HG03432 (cell line): ENCODE data around the gene C1orf167.

ENCODE experiments used
- ATAC-seq: cut with Tn5 transposase; IDR thresholded peaks from one replicate; pipeline ENCODE4 v1.9.1; 2021; ENCODE audit warnings: mild to moderate bottlenecking, moderate library complexity; ENCODE audit not compliant: unreplicated experiment

Gene C1orf167

DNA sequence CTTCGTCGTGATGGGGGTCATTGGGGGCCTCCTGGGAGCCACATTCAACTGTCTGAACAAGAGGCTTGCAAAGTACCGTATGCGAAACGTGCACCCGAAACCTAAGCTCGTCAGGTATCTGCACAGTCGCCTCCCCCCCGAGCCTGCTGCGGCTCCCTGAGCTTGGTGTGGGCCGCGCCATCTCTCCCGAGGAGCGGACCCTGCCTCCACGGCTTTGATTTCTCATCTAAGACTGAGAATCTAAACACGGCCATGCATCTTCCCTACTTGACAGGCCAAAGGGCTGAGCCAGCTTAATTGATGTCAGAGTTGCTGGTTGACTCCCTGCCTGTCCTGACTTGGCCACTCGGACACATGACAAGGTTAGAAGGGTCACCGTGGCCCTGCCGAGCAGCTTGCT lies 66.5 kb downstream of the C1orf167 start:
- ATAC-seq, result no peak

DNA sequence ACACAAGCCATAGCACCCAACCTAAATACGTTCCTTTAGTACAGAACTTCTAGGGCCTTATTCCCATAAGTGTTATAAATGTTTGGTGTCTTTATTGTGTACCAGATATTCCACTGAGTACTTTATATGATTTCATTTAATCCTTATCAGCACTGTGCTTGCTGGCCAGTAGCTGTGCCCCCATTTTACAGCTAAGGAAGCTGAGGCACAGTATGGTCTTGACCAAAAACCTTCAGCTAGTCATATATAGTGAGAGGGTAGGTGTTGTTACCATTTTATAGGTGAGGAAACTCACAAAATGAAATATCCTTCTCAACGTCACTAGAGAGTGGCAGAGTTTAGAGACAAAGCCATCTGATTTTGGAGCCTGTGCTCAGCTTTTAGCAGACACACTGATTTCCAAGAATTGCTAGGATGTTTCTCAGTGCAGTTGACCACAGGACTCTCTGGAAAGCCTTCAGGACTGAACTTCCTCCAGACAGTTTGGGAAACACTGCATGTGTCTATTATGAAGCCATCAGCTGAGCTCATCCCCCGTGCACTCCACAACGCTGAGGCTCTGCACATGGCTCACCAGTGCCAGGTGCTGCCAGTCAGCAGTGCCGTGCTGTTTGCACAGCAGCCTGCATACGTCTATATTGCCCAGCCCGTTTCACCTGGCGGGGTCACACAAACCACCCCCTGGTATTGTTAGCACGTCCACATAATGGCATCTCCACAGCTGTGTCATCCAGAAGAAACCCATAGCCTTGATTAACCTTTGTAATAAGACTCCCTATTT lies 70.1 kb downstream of the C1orf167 start:
- no peak for ATAC-seq

DNA sequence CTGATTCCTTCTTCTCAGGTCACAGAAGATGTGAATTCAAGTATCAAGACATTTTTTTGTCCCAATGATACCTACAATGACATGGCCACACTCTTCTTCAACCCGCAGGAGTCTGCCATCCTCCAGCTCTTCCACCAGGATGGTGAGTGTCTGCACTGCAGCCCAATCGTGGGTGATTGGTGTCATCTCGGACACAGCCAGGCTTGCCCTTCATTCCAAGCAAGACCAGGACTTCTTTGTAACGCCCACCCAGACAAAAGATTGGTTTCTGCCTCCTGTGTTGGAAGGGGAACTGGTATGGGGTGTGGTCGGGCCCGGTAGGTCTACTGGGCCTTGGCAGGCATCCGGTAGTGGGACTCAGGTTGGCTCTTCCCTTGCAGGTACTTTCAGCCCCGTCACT lies 71.5 kb downstream of the C1orf167 start:
- no peak for ATAC-seq

DNA sequence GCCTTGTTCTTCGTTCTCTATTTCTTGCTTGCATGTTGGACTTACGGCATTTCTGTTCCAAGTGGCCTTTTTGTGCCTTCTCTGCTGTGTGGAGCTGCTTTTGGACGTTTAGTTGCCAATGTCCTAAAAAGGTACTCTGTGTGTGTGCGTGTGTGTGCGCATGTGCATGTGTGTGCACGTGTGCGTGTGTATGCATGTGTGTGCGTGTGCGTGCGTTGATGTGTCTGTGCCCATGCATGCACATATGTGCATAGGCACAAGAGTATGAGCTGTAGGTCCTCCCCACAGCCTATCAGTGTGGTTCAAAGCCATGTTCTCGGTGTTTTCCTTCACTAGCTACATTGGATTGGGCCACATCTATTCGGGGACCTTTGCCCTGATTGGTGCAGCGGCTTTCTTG lies 71.9 kb downstream of the C1orf167 start:
- no peak for ATAC-seq

DNA sequence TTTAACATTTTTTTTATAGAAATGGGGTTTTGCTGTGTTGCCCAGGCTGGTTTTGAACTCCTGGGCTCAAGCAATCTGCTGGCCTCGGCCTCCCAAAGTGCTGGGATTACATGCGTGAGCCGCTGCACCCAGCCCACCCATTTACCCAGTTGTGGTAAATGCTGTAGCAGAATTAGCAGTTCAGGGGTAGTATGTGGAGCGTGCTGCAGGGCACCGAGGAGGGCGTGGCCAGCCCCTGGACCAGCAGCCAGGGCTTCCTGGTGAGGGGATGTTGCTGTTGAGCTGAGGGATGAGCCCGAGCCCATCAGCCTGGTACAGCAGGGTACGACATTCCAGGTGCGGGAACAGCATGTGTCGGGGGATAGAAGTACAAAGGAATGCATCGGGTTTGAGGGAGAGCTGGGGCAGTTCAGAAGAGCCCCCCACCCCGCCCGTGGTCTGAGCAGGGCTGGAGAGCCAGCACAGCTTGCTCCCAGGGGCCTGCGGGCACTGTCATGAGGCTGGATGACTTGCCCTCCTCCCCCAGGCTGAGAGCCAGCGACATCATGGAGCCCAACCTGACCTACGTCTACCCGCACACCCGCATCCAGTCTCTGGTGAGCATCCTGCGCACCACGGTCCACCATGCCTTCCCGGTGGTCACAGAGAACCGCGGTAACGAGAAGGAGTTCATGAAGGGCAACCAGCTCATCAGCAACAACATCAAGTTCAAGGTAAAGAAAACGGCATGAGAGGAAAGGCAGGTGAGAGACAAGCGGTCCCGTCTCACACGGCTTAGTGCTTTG lies 73.6 kb downstream of the C1orf167 start:
- no peak for ATAC-seq

DNA sequence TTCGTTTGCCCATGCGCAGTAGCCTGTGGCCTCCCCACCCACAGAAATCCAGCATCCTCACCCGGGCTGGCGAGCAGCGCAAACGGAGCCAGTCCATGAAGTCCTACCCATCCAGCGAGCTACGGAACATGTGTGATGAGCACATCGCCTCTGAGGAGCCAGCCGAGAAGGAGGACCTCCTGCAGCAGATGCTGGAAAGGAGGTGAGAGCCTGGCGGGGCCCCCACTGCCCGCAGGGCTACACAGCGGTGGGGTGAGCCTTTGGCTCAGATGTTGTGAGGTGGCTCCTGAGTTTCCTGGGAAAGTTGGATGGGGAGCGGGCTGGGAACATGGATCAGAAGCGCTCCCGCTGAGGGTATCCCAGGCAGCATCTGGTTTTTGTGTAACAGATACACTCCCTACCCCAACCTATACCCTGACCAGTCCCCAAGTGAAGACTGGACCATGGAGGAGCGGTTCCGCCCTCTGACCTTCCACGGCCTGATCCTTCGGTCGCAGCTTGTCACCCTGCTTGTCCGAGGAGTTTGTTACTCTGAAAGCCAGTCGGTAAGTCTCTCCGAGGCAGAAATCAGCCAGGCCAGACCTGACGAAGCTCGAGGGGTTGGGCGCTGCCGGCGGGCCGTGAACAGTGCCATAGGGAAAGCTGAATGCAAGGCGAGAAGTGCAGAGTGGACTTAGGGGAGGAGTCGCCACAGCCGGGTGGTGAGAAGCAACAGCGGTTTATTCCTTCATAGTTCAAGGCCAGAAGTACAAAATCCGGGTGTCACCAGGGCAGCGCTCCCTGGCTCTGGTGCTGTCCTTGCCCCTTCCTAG lies 75.2 kb downstream of the C1orf167 start:
- no peak for ATAC-seq

DNA sequence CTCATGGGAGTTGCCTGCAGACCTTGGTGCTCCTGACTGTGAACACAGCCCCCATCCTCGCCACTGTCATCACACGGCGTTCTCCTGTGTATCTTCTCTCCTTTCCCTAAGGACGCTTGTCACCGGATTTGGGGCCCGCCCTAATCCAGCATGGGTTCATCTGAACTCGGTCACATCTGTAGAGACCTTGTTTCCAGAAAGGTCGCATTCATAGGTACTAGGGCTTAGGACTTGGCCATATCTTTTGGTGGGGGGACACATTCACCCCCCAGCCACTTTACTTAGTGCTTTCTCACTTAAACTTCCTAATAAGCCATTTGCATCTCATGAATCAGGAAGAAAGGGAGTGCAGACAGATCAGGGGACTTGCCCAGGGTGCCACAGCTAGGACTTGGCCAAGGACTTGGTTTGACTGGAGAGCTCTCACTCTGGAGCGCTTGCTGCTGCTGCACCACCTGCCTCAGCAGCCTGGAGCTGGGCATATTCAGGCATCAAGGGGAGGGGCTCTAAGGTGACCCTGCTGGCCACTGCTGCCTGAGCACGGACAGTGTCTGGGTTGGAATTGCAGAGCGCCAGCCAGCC lies 75.9 kb downstream of the C1orf167 start:
- ATAC-seq, result no peak

DNA sequence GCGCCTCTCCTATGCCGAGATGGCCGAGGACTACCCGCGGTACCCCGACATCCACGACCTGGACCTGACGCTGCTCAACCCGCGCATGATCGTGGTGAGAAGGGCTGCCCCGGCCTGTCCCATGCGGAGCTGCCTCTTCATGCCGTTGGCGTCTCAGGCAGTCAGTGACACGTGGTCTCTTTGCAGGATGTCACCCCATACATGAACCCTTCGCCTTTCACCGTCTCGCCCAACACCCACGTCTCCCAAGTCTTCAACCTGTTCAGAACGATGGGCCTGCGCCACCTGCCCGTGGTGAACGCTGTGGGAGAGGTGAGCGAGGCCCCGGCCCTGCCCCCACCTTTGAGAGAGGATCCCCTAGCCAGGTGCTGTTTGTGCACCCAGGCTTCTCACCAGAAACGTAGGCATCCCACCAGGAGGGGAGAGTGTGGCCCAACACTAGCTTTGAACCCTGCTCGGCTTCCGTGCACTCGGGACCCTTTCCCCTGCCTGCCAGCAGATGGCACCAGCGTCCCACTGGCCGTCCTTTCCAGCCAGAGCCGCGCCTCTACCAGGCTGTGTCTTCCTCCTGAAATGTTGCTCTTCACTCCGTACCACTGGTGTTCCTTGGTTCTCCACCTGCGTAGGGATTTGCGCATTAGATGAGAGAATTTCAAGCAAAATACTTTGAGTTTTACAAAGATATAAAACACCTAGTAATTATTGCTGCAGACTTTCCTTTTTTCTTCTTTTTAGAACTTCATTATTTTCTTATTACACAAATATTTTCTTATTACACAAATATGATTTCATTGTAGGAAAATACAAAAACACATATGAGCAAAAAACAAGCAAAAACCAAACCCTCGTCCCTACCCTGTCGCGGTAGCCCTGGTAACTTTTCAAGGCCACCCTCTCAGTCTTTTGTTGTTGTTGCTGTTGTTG lies 76.6 kb downstream of the C1orf167 start:
- no peak for ATAC-seq
